ENCODE data around the gene IFITM5. TPM values are rescaled to one million over a fixed set of nuclear protein-coding genes. Genes with fewer than 3 reads are reported as not detected.

IFITM5 gene
- total and polyA plus RNA-seq, 9 of the 15 experiments (the other 6 are each of a cell fraction or from before 2014, with no cell fraction given): 0.19 TPM; not detected in 8

DNA sequence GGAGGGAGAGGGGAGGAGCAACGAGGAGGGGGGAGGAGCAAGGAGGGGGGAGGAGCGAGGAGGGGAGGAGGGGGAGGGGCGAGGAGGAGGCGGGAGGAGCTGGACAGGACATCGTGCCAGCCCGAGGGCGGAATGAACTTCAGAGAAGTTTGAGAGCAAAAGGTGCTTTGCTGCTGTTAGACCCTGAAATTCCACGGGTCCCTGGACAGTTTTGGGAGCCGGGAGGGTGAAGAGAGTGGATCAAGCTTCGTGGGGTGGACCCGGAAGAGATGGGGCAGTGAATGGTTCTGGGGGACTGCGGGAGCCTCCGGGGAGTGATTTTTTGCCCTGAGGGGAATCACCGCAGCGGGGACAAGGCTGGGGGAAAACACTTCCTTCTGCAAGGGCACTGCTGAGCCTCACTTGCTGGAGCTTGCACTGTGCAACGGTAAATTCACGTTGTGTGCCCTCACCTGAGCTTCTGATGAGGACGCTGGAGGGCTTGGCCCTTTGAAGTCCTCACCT lies 31.8 kb downstream of the IFITM5 start:
- Histone ChIP-seq H3K36me3 (ENCODE audit: control insufficient read depth, insufficient read depth, low read length) (no peaks in the 10 kb centered on the region), H3K27ac (ENCODE audit: extremely low read depth, low read depth, low read length) (peak overlapping the region; percentile 93), H3K9me1 (ENCODE audit: control insufficient read depth, insufficient read depth, low read length) (no peaks in the 10 kb centered on the region), H3K9ac (ENCODE audit: insufficient read depth in 1 of 2, low read depth in 2 of 2, low read length in 2 of 2) (peak overlapping the region; percentile 84 to 91), H4K20me1 (replicated peaks; ENCODE audit: control insufficient read depth, insufficient read depth, low read length) (no peaks in the 10 kb centered on the region), H3K4me3 (peak overlapping the region; percentile 43), H3K79me2 (ENCODE audit: control insufficient read depth, insufficient read depth, low read length) (peaks cover 10% of the 10 kb centered on the region; the same call in 1 of the 3 replicates), H3K9me3 (replicated peaks; ENCODE audit: control insufficient read depth, insufficient read depth, low read depth, low read length) (peaks cover 8% of the 10 kb centered on the region), H3K27me3 (ENCODE audit: control insufficient read depth in 2 of 2, insufficient read depth in 2 of 2, low read length in 2 of 2) (no peaks in the 10 kb centered on the region), H3K4me1 (replicated peaks in 1 of 2; ENCODE audit: control insufficient read depth in 2 of 2, insufficient read depth in 2 of 2, low read length in 2 of 2) (peaks cover 19 to 31% of the 10 kb centered on the region in 2 experiments; a peak in 4 of 5 replicates), H3K4me2 (ENCODE audit: insufficient read depth, low read length) (peak overlapping the region; percentile 94), H2AFZ (ENCODE audit: low read depth, low read length) (peak overlapping the region; percentile 95)
- intact Hi-C loops (cut with micrococcal nuclease) (loop anchor here (5.0 kb wide), 2 partner anchors 45 to 85 kb away; partner anchors contain the start of gene IFITM1), in situ Hi-C loops (cut with MboI) (no loop called here)
- CTCF ChIA-PET (ENCODE audit: low intra/inter-chr PET ratio): no interaction called here
- 17% methylated on average over 14 of the region's 18 CpGs for WGBS (ENCODE audit: insufficient coverage, low coverage, missing lambda C conversion rate)
- POLR2A ChIA-PET: interaction anchor here (0.5 to 3.4 kb wide), 10 partner anchors 10 to 426 kb away, joined by 3 to 14 read pairs (median 5); partner anchors contain the start of gene NLRP6
- ATAC-seq (peak; percentile 56), FAIRE-seq (peak; percentile 6), DNase-seq (ENCODE audit: extremely low read depth in 1 of 4, low spot score in 3 of 4) (peak; percentile 68 to 75 (median 71))
- no TSS peak for BruUV-seq (replicated peaks)
- TF ChIP-seq SMAD4 (CRISPR knock-in tag; conservative IDR thresholded peaks at IDR 0.05): no peak
- no peak for TF ChIP-seq TEAD4 (IDR thresholded peaks at IDR 0.05; ENCODE audit: low read length)
- no peak for TF ChIP-seq TEAD4 (CRISPR knock-in tag; IDR thresholded peaks at IDR 0.05; ENCODE audit: borderline replicate concordance)
- peak; percentile 30 for TF ChIP-seq NFRKB (IDR thresholded peaks at IDR 0.05; ENCODE audit: low read depth)
- TF ChIP-seq, protein P1, sequence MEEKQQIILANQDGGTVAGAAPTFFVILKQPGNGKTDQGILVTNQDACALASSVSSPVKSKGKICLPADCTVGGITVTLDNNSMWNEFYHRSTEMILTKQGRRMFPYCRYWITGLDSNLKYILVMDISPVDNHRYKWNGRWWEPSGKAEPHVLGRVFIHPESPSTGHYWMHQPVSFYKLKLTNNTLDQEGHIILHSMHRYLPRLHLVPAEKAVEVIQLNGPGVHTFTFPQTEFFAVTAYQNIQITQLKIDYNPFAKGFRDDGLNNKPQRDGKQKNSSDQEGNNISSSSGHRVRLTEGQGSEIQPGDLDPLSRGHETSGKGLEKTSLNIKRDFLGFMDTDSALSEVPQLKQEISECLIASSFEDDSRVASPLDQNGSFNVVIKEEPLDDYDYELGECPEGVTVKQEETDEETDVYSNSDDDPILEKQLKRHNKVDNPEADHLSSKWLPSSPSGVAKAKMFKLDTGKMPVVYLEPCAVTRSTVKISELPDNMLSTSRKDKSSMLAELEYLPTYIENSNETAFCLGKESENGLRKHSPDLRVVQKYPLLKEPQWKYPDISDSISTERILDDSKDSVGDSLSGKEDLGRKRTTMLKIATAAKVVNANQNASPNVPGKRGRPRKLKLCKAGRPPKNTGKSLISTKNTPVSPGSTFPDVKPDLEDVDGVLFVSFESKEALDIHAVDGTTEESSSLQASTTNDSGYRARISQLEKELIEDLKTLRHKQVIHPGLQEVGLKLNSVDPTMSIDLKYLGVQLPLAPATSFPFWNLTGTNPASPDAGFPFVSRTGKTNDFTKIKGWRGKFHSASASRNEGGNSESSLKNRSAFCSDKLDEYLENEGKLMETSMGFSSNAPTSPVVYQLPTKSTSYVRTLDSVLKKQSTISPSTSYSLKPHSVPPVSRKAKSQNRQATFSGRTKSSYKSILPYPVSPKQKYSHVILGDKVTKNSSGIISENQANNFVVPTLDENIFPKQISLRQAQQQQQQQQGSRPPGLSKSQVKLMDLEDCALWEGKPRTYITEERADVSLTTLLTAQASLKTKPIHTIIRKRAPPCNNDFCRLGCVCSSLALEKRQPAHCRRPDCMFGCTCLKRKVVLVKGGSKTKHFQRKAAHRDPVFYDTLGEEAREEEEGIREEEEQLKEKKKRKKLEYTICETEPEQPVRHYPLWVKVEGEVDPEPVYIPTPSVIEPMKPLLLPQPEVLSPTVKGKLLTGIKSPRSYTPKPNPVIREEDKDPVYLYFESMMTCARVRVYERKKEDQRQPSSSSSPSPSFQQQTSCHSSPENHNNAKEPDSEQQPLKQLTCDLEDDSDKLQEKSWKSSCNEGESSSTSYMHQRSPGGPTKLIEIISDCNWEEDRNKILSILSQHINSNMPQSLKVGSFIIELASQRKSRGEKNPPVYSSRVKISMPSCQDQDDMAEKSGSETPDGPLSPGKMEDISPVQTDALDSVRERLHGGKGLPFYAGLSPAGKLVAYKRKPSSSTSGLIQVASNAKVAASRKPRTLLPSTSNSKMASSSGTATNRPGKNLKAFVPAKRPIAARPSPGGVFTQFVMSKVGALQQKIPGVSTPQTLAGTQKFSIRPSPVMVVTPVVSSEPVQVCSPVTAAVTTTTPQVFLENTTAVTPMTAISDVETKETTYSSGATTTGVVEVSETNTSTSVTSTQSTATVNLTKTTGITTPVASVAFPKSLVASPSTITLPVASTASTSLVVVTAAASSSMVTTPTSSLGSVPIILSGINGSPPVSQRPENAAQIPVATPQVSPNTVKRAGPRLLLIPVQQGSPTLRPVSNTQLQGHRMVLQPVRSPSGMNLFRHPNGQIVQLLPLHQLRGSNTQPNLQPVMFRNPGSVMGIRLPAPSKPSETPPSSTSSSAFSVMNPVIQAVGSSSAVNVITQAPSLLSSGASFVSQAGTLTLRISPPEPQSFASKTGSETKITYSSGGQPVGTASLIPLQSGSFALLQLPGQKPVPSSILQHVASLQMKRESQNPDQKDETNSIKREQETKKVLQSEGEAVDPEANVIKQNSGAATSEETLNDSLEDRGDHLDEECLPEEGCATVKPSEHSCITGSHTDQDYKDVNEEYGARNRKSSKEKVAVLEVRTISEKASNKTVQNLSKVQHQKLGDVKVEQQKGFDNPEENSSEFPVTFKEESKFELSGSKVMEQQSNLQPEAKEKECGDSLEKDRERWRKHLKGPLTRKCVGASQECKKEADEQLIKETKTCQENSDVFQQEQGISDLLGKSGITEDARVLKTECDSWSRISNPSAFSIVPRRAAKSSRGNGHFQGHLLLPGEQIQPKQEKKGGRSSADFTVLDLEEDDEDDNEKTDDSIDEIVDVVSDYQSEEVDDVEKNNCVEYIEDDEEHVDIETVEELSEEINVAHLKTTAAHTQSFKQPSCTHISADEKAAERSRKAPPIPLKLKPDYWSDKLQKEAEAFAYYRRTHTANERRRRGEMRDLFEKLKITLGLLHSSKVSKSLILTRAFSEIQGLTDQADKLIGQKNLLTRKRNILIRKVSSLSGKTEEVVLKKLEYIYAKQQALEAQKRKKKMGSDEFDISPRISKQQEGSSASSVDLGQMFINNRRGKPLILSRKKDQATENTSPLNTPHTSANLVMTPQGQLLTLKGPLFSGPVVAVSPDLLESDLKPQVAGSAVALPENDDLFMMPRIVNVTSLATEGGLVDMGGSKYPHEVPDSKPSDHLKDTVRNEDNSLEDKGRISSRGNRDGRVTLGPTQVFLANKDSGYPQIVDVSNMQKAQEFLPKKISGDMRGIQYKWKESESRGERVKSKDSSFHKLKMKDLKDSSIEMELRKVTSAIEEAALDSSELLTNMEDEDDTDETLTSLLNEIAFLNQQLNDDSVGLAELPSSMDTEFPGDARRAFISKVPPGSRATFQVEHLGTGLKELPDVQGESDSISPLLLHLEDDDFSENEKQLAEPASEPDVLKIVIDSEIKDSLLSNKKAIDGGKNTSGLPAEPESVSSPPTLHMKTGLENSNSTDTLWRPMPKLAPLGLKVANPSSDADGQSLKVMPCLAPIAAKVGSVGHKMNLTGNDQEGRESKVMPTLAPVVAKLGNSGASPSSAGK (IDR thresholded peaks at IDR 0.05): peak; percentile 76; the same call in 1 of the 2 replicates
- no peak for TF ChIP-seq MYNN (IDR thresholded peaks at IDR 0.05)
- TF ChIP-seq MYNN (CRISPR knock-in tag; IDR thresholded peaks at IDR 0.05): no peak
- 0 out of 2 replicates have a peak, but pooled peaks have one; percentile 35 for TF ChIP-seq ELF1 (tag; IDR thresholded peaks at IDR 0.05)
- TF ChIP-seq NBN (IDR thresholded peaks at IDR 0.05; ENCODE audit: low read depth): 0 out of 2 replicates have a peak, but pooled peaks have one; percentile 23
- TF ChIP-seq STAT5B (CRISPR knock-in tag; IDR thresholded peaks at IDR 0.05): no peak
- no peak for TF ChIP-seq PHF20 (IDR thresholded peaks at IDR 0.05; ENCODE audit: partially characterized antibody)

Measured in K562 (cell line).